Measurements from ENCODE around the gene CTLA4.
"Not testable (repeated sequence)": the region's sequence is repeated elsewhere in the genome, so short reads cannot be mapped to it uniquely, and the experiment has no call there.

Gene CTLA4

DNA sequence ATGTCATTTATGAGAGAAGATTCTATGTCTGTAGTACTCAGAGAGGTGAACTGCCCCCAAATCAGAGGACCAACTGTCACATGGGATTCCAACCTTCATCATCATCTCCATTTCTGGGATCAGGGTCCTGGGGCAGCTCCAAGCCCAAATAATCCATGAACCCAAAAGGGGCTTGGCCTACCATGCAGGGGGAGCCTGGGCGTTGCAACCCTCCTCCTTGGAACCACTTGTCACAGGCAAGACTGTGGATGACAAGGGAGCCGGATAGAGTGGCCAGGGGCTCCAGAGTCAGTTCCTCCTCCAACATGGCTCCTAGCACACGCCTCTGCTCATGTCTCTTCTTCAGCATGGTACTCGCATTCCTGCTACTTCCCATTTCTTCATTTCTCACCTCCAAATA lies 7.9 kb downstream of the CTLA4 start:
- no peak for DNase-seq (ENCODE audit: low read depth)
- TF ChIP-seq, protein P1, sequence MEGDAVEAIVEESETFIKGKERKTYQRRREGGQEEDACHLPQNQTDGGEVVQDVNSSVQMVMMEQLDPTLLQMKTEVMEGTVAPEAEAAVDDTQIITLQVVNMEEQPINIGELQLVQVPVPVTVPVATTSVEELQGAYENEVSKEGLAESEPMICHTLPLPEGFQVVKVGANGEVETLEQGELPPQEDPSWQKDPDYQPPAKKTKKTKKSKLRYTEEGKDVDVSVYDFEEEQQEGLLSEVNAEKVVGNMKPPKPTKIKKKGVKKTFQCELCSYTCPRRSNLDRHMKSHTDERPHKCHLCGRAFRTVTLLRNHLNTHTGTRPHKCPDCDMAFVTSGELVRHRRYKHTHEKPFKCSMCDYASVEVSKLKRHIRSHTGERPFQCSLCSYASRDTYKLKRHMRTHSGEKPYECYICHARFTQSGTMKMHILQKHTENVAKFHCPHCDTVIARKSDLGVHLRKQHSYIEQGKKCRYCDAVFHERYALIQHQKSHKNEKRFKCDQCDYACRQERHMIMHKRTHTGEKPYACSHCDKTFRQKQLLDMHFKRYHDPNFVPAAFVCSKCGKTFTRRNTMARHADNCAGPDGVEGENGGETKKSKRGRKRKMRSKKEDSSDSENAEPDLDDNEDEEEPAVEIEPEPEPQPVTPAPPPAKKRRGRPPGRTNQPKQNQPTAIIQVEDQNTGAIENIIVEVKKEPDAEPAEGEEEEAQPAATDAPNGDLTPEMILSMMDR (conservative IDR thresholded peaks at IDR 0.05; ENCODE audit: low read depth, low read length), result no peak
- no peak overlapping the region for H3K4me3 ChIP-seq (ENCODE audit: low read depth, low read length)

DNA sequence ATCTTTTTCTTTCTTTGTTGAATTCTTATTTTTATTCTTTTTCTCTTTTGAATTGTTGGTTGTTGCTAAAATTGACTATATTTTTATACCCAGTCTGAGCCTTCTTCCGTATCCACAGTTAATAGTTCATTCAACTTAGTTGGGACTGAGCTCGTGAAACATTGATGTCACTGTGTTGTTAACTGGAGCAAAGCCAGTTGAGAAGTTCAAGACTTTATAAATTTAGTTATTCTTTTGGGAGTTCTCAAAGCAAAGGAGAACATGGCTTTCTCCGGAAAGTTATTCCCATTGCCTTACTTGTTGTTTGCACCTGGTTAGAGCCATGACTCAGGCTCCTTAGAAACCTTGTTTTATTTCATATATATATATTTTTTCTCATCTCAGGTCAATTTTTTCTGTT lies 8.8 kb downstream of the CTLA4 start:
- TF ChIP-seq, protein P1 (conservative IDR thresholded peaks at IDR 0.05; ENCODE audit: low read depth, low read length), result no peak

DNA sequence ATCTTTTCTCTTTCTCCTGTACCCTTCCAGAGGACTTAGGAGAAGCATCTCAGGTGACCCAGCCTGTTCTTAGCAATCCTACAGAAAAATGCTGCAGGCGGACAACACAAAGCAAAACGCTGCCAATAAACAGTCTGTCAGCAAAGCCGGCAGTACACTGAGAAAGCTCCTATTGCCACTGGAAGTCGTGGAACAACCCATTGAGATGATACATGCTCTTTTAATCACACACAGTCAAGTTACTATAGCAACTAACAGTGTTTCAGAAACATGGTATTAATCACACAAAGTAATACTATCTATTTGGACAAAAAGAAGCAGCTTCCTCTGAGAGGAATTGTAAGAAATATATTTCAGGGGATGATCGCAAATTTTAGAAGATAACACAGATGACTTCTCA lies 10.5 kb downstream of the CTLA4 start:
- DNase-seq (ENCODE audit: low read depth), result no peak
- H3K4me3 ChIP-seq (ENCODE audit: low read depth, low read length), result no peak overlapping the region
- TF ChIP-seq, protein P1 (conservative IDR thresholded peaks at IDR 0.05; ENCODE audit: low read depth, low read length), result no peak

More for the DNA sequence above, 8.8 kb downstream of the CTLA4 start:
- H3K4me3 ChIP-seq (ENCODE audit: low read depth, low read length), result no peak overlapping the region
- DNase-seq (ENCODE audit: low read depth), result no peak

DNA sequence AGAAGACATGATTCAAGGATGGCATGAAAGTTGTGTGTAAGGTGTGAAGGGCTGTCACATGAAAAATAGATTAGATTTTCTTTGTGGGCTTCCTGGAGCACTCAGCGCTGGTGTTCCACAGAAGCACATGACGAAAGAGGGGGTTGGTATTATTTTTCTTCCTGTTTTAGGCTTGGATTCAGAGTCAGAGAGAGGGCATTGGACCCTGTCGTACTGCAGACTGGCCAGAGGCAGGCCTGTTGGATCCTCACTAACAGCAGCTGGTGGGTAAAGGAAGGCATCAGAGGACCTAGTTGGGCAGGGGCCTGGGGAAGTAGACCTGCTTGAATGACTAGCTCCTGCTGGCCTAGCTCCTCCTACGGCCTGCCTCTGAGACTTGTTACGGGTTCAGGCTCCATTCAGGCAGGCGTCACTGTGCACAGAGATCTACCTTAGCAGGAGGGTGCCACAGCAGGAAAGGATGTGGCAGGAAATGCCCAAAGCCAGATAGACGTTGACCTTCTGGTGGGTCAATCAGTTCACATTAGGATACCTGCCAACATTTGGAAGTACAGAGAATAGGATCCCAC lies 13.1 kb downstream of the CTLA4 start:
- no peak for DNase-seq (ENCODE audit: low read depth)
- TF ChIP-seq, protein P1 (conservative IDR thresholded peaks at IDR 0.05; ENCODE audit: low read depth, low read length), result no peak
- no peak overlapping the region for H3K4me3 ChIP-seq (ENCODE audit: low read depth, low read length)

DNA sequence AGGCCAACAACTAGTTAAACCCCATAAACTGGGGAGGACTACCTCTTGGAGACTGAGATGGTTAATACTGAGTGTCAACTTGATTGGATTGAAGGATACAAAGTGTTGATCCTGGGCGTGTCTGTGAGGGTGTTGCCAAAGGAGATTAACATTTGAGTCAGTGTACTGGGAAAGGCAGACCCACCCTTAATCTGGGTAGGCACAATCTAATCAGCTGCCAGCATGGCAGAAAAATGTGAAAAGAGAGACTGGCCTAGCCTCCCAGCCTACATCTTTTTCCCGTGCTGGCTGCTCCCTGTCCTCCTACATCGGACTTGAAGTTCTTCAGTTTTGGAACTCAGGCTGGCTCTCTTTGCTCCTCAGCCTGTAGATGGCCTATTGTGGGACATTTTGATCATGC lies 13.6 kb downstream of the CTLA4 start:
- H3K4me3 ChIP-seq (ENCODE audit: low read depth, low read length); DNase-seq (ENCODE audit: low read depth): not testable (repeated sequence)

DNA sequence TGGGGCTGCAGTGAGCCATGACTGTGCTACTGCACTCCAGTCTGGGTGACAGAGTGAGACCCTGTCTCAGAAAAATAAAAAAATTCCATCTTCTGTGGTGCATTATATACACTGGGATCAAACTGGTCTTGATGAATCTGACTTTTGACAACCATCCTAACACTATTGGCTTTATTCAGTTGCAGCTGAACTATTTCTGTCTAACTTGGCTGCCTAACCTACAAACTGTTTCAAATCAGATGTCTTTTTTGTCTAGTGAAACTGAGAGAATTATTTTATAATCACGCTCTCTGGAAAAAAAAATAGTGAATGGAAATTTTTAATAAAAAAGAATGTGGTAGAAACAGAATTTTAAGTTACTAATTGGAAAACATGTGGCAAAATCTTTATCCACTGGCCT lies 15.0 kb downstream of the CTLA4 start:
- DNase-seq (ENCODE audit: low read depth), result no peak
- H3K4me3 ChIP-seq (ENCODE audit: low read depth, low read length), result no peak overlapping the region
- TF ChIP-seq, protein P1 (conservative IDR thresholded peaks at IDR 0.05; ENCODE audit: low read depth, low read length), result no peak

DNA sequence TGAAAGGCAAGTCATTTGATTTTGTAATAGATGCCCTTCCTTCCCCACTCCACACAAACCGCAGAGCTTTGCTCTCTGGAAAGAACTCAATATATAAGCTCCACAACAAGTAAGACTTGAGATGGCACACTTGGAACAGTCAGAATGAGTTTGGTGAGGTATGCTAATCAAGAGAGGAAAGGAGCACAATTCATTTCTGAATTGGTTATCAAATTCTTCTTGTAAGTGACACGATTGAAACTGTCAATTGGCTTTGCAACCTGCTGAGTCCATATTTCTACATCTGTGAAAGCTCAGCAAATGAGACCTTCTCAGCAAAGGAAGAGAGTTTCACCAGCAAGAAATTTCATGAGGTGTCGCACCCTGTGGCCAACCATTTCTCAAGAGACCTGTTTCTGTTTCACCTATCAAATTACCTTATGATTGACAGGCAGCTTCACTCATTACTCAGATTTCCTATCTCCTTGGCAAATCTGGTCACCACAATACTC lies 19.1 kb downstream of the CTLA4 start:
- TF ChIP-seq, protein P1 (conservative IDR thresholded peaks at IDR 0.05; ENCODE audit: low read depth, low read length), result no peak
- no peak for DNase-seq (ENCODE audit: low read depth)
- H3K4me3 ChIP-seq (ENCODE audit: low read depth, low read length), result no peak overlapping the region

Data from choroid plexus epithelial cell (primary cell).